ENCODE measurements around the gene ZMYM2.

DNA sequence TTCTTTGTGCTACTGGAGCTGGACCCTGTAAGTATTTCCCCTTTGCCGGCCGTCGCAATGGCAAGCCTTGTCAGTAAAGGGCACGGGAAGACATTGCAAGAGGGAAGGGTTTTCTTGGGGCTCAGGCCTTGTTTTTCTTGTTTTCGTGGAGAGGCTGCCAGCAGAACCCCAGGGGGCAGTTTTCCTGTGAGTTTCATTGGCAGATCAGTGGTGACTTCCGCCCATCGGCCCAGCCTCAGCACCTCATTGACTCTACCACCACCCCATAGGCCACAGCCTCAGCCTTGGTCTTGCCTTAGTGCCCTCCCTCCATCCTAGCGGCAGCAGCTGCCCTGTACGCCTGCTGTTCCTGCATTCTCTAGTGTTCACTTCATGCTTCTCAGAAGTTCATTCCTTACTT lies 140.8 kb downstream of the ZMYM2 start:
- no peak for TF ChIP-seq POLR2AphosphoS5 (IDR thresholded peaks at IDR 0.05)
- TF ChIP-seq, protein P1, sequence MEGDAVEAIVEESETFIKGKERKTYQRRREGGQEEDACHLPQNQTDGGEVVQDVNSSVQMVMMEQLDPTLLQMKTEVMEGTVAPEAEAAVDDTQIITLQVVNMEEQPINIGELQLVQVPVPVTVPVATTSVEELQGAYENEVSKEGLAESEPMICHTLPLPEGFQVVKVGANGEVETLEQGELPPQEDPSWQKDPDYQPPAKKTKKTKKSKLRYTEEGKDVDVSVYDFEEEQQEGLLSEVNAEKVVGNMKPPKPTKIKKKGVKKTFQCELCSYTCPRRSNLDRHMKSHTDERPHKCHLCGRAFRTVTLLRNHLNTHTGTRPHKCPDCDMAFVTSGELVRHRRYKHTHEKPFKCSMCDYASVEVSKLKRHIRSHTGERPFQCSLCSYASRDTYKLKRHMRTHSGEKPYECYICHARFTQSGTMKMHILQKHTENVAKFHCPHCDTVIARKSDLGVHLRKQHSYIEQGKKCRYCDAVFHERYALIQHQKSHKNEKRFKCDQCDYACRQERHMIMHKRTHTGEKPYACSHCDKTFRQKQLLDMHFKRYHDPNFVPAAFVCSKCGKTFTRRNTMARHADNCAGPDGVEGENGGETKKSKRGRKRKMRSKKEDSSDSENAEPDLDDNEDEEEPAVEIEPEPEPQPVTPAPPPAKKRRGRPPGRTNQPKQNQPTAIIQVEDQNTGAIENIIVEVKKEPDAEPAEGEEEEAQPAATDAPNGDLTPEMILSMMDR (IDR thresholded peaks at IDR 0.05) = no peak
- no peak for TF ChIP-seq POLR2A (IDR thresholded peaks at IDR 0.05)

Data from stomach (tissue), 4 donors.